H1 (cell line): ENCODE data around the gene ASTL. TPM values are rescaled to one million over a fixed set of nuclear protein-coding genes. Genes with fewer than 3 reads are reported as not detected.
A peak's percentile ranks its signal among the peaks of the same experiment; 100 is the strongest.

Experiments
- CTCF ChIA-PET: fragments of 300-600 bp; sonication (Branson Sonifier 250); formaldehyde crosslinking; loops from one replicate; lab custom pipeline; 2021; ENCODE audit not compliant: partially characterized antibody; lab: Charles Lee
- POLR2A ChIA-PET: fragments of 300-600 bp; sonication (Branson Sonifier 250); formaldehyde crosslinking; loops from one replicate; lab custom pipeline; 2021; ENCODE audit warnings: inconsistent platforms; ENCODE audit not compliant: partially characterized antibody; lab: Charles Lee
- DNase-seq, 2 experiments: peaks; one replicate each; pipeline versions ENCODE4 v3.0.0 to v3.0.0-alpha.2; 2010 to 2022; ENCODE audit warnings: low spot score in 2 of 2, low read depth in 1 of 2, mixed read lengths in 1 of 2
- FAIRE-seq: peaks from 2 replicates; lab custom pipeline; 2011; peaks lifted over from hg19 to GRCh38; lab: Jason Lieb, UNC
- H2AFZ ChIP-seq: 2 replicates; pipeline ENCODE4 v1.8.1; 2012; ENCODE audit warnings: low read length, inconsistent platforms
- H2AK5ac ChIP-seq: 2 replicates; pipeline ENCODE4 v1.6.1; 2013; ENCODE audit warnings: low read depth, low read length
- H2BK120ac ChIP-seq: replicated peaks from 2 replicates; pipeline ENCODE3; 2013; ENCODE audit warnings: low read depth, low read length, inconsistent platforms
- H2BK12ac ChIP-seq: 2 replicates; pipeline ENCODE4 v1.6.1; 2013; ENCODE audit warnings: low read depth, low read length
- H2BK15ac ChIP-seq: 2 replicates; pipeline ENCODE4 v1.6.1; 2013; ENCODE audit warnings: low read length
- H2BK20ac ChIP-seq: 2 replicates; pipeline ENCODE4 v1.6.1; 2013; ENCODE audit warnings: low read length
- H2BK5ac ChIP-seq: 2 replicates; pipeline ENCODE4 v1.6.1; 2013; ENCODE audit warnings: low read depth, low read length
- H3K14ac ChIP-seq: 2 replicates; pipeline ENCODE4 v1.6.1; 2013; ENCODE audit warnings: inconsistent platforms; ENCODE audit not compliant: insufficient read length
- H3K18ac ChIP-seq: 2 replicates; pipeline ENCODE4 v1.6.1; 2013; ENCODE audit warnings: low read length; ENCODE audit errors: extremely low read depth
- H3K23ac ChIP-seq: 2 replicates; pipeline ENCODE4 v1.6.1; 2013; ENCODE audit warnings: inconsistent platforms; ENCODE audit not compliant: insufficient read length
- H3K23me2 ChIP-seq: 2 replicates; pipeline ENCODE4 v1.6.1; 2013; ENCODE audit warnings: low read depth, low read length
- H3K27ac ChIP-seq: 2 replicates; pipeline ENCODE4 v1.6.1; 2011; ENCODE audit warnings: low read depth, low read length, inconsistent platforms
- H3K27me3 ChIP-seq, 4 experiments: replicated peaks in 1 of 4; 1 replicate in 1 of 4; 2 replicates in 3 of 4; pipeline versions ENCODE4 v1.6.1 to v1.8.1; 2011 to 2013; ENCODE audit warnings: low read length in 3 of 4, mild to moderate bottlenecking in 3 of 4, inconsistent platforms in 2 of 4, mixed read lengths in 2 of 4, moderate library complexity in 1 of 4; ENCODE audit not compliant: control insufficient read depth in 3 of 4, insufficient read depth in 3 of 4; ENCODE audit errors: extremely low read depth in 1 of 4
- H3K36me3 ChIP-seq, 4 experiments: 2 replicates each; pipeline versions ENCODE4 v1.6.1 to v1.8.1; 2011 to 2013; ENCODE audit warnings: mild to moderate bottlenecking in 4 of 4, low read length in 3 of 4, moderate library complexity in 2 of 4, control low read depth in 1 of 4, inconsistent platforms in 1 of 4; ENCODE audit not compliant: insufficient read depth in 4 of 4, control insufficient read depth in 2 of 4
- H3K4ac ChIP-seq: replicated peaks from 2 replicates; pipeline ENCODE3; 2013; ENCODE audit warnings: low read length, low read depth, mixed read lengths, inconsistent platforms; ENCODE audit not compliant: insufficient read length
- H3K4me1 ChIP-seq, 4 experiments: replicated peaks in 1 of 4; 1 replicate in 1 of 4; 2 replicates in 3 of 4; pipeline versions ENCODE4 v1.6.1 to v1.8.1; 2011 to 2013; ENCODE audit warnings: low read length in 3 of 4, inconsistent platforms in 2 of 4, mixed read lengths in 1 of 4; ENCODE audit not compliant: insufficient read depth in 4 of 4, control insufficient read depth in 3 of 4
- H3K4me2 ChIP-seq, 2 experiments: 2 replicates each; pipeline versions ENCODE4 v1.6.1 to v1.8.1; 2011 to 2013; ENCODE audit warnings: low read depth in 2 of 2, low read length in 2 of 2, control low read depth in 1 of 2, inconsistent platforms in 1 of 2, mild to moderate bottlenecking in 1 of 2; ENCODE audit not compliant: insufficient read depth in 1 of 2
- H3K4me3 ChIP-seq, 4 experiments: fragments of 200-600, 300-600 bp in 1 of 4; sonication (generic), shearing (Covaris generic), sonication (Bioruptor Twin) in 1 of 4; 2 replicates each; pipeline versions ENCODE4 v1.5.1 to v1.8.1; 2011 to 2016; ENCODE audit warnings: low read length in 4 of 4, low read depth in 3 of 4, control low read depth in 2 of 4, inconsistent platforms in 2 of 4, mild to moderate bottlenecking in 2 of 4, mixed read lengths in 1 of 4, moderate library complexity in 1 of 4; ENCODE audit not compliant: insufficient read depth in 2 of 4; ENCODE audit errors: extremely low read depth in 1 of 4
- H3K56ac ChIP-seq: replicated peaks from 2 replicates; pipeline ENCODE3; 2013; ENCODE audit warnings: low read depth, mild to moderate bottlenecking, mixed read lengths, low read length, inconsistent platforms; ENCODE audit not compliant: insufficient read length
- H3K79me1 ChIP-seq: 2 replicates; pipeline ENCODE4 v1.6.1; 2013; ENCODE audit warnings: low read depth, low read length, control low read depth
- H3K79me2 ChIP-seq, 2 experiments: 2 replicates each; pipeline versions ENCODE4 v1.6.1 to v1.8.1; 2012 to 2013; ENCODE audit warnings: low read length in 2 of 2, mild to moderate bottlenecking in 2 of 2, inconsistent platforms in 1 of 2; ENCODE audit not compliant: insufficient read depth in 2 of 2, control insufficient read depth in 1 of 2
- H3K9ac ChIP-seq, 4 experiments: replicated peaks in 1 of 4; 1 replicate in 1 of 4; 2 replicates in 3 of 4; pipeline versions ENCODE4 v1.6.1 to v1.8.1; 2011 to 2013; ENCODE audit warnings: low read depth in 3 of 4, low read length in 3 of 4, control low read depth in 2 of 4, mild to moderate bottlenecking in 2 of 4, moderate library complexity in 2 of 4, inconsistent platforms in 1 of 4; ENCODE audit errors: extremely low read depth in 1 of 4
- H3K9me3 ChIP-seq, 2 experiments: 2 replicates each; pipeline versions ENCODE4 v1.6.1 to v1.8.1; 2012 to 2013; ENCODE audit warnings: mild to moderate bottlenecking in 2 of 2, moderate library complexity in 2 of 2, control low read depth in 1 of 2, inconsistent platforms in 1 of 2, low read depth in 1 of 2, low read length in 1 of 2, mixed read lengths in 1 of 2; ENCODE audit not compliant: insufficient read depth in 2 of 2
- H4K20me1 ChIP-seq, 2 experiments: replicated peaks in 1 of 2; 2 replicates each; pipeline versions ENCODE3 to v1.8.1; 2011 to 2013; ENCODE audit warnings: inconsistent platforms in 2 of 2, low read length in 2 of 2, mild to moderate bottlenecking in 1 of 2; ENCODE audit not compliant: insufficient read depth in 2 of 2, control insufficient read depth in 1 of 2
- H4K5ac ChIP-seq: 2 replicates; pipeline ENCODE4 v1.6.1; 2013; ENCODE audit warnings: low read length, low read depth, mixed read lengths, inconsistent platforms; ENCODE audit not compliant: insufficient read length
- H4K8ac ChIP-seq: 2 replicates; pipeline ENCODE4 v1.8.0; 2013; ENCODE audit warnings: mild to moderate bottlenecking, moderate library complexity, low read length, inconsistent platforms; ENCODE audit not compliant: insufficient read depth; ENCODE audit errors: extremely low read depth
- H4K91ac ChIP-seq: replicated peaks from 2 replicates; pipeline ENCODE3; 2013; ENCODE audit warnings: low read length, mixed read lengths, inconsistent platforms; ENCODE audit not compliant: insufficient read length
- GABPA ChIP-seq: IDR thresholded peaks from 2 replicates; pipeline ENCODE4 v1.6.1; 2011; ENCODE audit warnings: mild to moderate bottlenecking, low read length, moderate library complexity, borderline replicate concordance; ENCODE audit not compliant: insufficient read depth
- RNF2 ChIP-seq: fragments of 200-900, 300-1000 bp; sonication (generic); IDR thresholded peaks from 2 replicates; pipeline ENCODE4 v1.7.1; 2016; ENCODE audit warnings: borderline replicate concordance, low read depth, mild to moderate bottlenecking, antibody characterized with exemption, low read length; ENCODE audit not compliant: poor library complexity, severe bottlenecking; ENCODE audit errors: missing control alignments
- WGBS, 2 experiments: shearing (Covaris generic) in 1 of 2; methylation state at CpG; one replicate each; pipeline versions ENCODE4 v1.1.6 to v1.1.7; 2013 to 2015; ENCODE audit warnings: low lambda C conversion rate in 2 of 2, mixed read lengths in 2 of 2, inconsistent platforms in 1 of 2, low coverage in 1 of 2, missing lambda C conversion rate in 1 of 2; ENCODE audit not compliant: insufficient replicate concordance in 2 of 2, insufficient coverage in 1 of 2, insufficient read length in 1 of 2; ENCODE audit errors: extremely low coverage in 1 of 2, missing lambda C conversion rate in 1 of 2; 5-methylcytosine and 5-hydroxymethylcytosine counted together
- polyA plus RNA-seq, 7 experiments: library from polyadenylated mRNA; depleted of rRNA in 3 of 7; stranded (reverse) in 5 of 7; unstranded in 2 of 7; fragments of >200 nt in 5 of 7; fragments of 200-250 nt in 2 of 7; gene quantifications; 1 replicate in 5 of 7; 2 replicates in 1 of 7; 4 replicates in 1 of 7; pipeline versions ENCODE4 v1.2.1 to v1.2.3, GENCODE V29; 2011 to 2013; ENCODE audit warnings: missing spikeins in 2 of 7, mixed read lengths in 2 of 7
- total RNA-seq: library from RNA; stranded (reverse); fragmentation: NEBNext Ultra II Directional; extraction: Animal tissue kit (Norgen Biotek cat#: 25700); gene quantifications from 2 replicates; pipeline ENCODE4 v1.2.1, GENCODE V29; 2021
- TF ChIP-seq, protein P1 (sequence below), 3 experiments: IDR thresholded peaks; 1 replicate in 2 of 3; 2 replicates in 1 of 3; pipeline versions ENCODE4 v1.5.1 to v1.6.1; 2011; ENCODE audit warnings: low read length in 3 of 3, mild to moderate bottlenecking in 3 of 3, inconsistent platforms in 2 of 3, low read depth in 1 of 3, moderate library complexity in 1 of 3; ENCODE audit not compliant: insufficient read depth in 1 of 3; ENCODE audit errors: control extremely low read depth in 1 of 3

ASTL gene
- total and polyA plus RNA-seq, 2 of the 8 experiments (the other 6 are each of a cell fraction or from before 2014, with no cell fraction given) = 0.60 to 1.4 TPM

DNA sequence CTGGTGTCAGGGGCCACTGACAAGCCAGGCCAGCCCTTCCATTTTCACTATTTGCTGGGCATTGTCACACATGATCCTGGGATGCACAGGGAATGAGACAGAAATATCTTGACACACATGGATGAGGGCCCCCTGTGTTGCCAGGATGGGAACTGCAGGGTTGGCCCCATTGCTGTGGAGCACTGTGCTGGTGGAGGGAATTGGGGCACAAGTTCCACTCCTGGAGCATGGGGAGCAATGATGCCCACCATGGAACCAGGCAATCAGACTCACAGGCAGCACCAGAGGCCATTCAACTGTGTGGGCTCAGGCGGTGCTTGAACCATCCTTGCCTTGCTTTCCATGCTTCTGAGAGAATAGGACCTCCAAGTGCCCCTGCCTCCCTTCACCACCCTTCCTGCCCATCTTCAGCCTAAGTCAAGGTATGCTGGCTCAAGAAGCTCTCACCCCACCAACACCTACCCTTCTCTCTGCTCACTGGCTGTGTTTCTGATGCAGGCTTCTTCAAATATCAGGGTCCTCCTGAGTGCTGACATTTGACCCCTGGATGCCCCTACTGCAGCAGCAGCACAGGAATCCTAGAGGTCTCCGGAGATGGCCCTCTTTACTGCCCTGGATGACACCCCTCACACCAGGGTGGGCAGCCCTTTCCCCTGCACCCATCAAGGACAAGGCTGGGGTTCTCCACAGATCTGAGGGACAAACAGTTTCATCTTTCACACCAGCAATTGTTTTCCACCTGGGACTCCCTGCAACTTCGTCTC lies 33.0 kb downstream of the ASTL start:
- Histone ChIP-seq H3K79me2 (no peaks in the 10 kb centered on the region), H3K27ac (no peak overlapping the region), H2BK20ac (no peak overlapping the region), H3K4me1 (peaks cover 0 to 25% (median 16%) of the 10 kb centered on the region in 4 experiments; a peak in 6 of 7 replicates), H2AFZ (no peak overlapping the region), H3K9me3 (peaks cover 4 to 11% of the 10 kb centered on the region in 2 experiments), H2BK120ac (no peak overlapping the region), H3K4ac (no peak overlapping the region), H2AK5ac (0 out of 2 replicates have a peak overlapping the region, but pooled peaks have one; percentile 28), H3K4me2 (no peak overlapping the region), H4K8ac (no peak overlapping the region), H3K23me2 (peaks cover 2% of the 10 kb centered on the region; the same call in 1 of the 2 replicates), H4K5ac (no peak overlapping the region), H2BK12ac (no peak overlapping the region), H3K27me3 (no peaks in the 10 kb centered on the region), H3K4me3 (no peak overlapping the region), H4K91ac (no peak overlapping the region), H3K18ac (no peak overlapping the region), H3K36me3 (no peaks in the 10 kb centered on the region), H3K23ac (no peak overlapping the region), H3K9ac (no peak overlapping the region), H2BK15ac (peak overlapping the region; percentile 61; the same call in 1 of the 2 replicates), H2BK5ac (no peak overlapping the region), H3K14ac (no peak overlapping the region)
- DNase-seq (peak in 1 of 2 experiments; percentile 30), FAIRE-seq (no peak)
- POLR2A ChIA-PET = interaction anchor here (0.6 to 2.3 kb wide), 2 partner anchors 11 to 108 kb away, joined by 3 to 6 read pairs; partner anchors contain the start of gene ADRA2B
- WGBS, 2 experiments = 85% methylated on average over 3 of the region's 3 CpGs; no CpG with 5 or more reads in 1 of the 2 experiments
- CTCF ChIA-PET = interaction anchor here (0.9 to 7.2 kb wide), 4 partner anchors 10 to 20 kb away, joined by 3 to 61 read pairs (median 3); partner anchors contain the start of gene ADRA2B
- TF ChIP-seq GABPA (no peak), RNF2 (no peak)
- TF ChIP-seq, protein P1, sequence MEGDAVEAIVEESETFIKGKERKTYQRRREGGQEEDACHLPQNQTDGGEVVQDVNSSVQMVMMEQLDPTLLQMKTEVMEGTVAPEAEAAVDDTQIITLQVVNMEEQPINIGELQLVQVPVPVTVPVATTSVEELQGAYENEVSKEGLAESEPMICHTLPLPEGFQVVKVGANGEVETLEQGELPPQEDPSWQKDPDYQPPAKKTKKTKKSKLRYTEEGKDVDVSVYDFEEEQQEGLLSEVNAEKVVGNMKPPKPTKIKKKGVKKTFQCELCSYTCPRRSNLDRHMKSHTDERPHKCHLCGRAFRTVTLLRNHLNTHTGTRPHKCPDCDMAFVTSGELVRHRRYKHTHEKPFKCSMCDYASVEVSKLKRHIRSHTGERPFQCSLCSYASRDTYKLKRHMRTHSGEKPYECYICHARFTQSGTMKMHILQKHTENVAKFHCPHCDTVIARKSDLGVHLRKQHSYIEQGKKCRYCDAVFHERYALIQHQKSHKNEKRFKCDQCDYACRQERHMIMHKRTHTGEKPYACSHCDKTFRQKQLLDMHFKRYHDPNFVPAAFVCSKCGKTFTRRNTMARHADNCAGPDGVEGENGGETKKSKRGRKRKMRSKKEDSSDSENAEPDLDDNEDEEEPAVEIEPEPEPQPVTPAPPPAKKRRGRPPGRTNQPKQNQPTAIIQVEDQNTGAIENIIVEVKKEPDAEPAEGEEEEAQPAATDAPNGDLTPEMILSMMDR (IDR thresholded peaks at IDR 0.05; ENCODE audit: control extremely low read depth in 1 of 3, insufficient read depth in 1 of 3, low read depth in 1 of 3, low read length in 3 of 3) = no peak
- TF ChIP-seq, all 59 proteins: peak for 0
- no peaks in the 10 kb centered on the region for H4K20me1 ChIP-seq
- no peaks in the 10 kb centered on the region for H3K79me1 ChIP-seq
- no peak overlapping the region for H3K56ac ChIP-seq
